Skeletal muscle satellite cell (primary cell): Measurements from ENCODE around the gene TRIM72. TPM values are rescaled to one million over a fixed set of nuclear protein-coding genes. Genes with fewer than 3 reads are reported as not detected.
"Not testable (repeated sequence)": the region's sequence is repeated elsewhere in the genome, so short reads cannot be mapped to it uniquely, and the experiment has no call there.

Experiments used
- H3K27me3 ChIP-seq: 2 replicates; pipeline ENCODE4 v1.7.0; 2013; ENCODE audit warnings: low read length; ENCODE audit not compliant: control insufficient read depth, insufficient read depth
- H3K36me3 ChIP-seq: 2 replicates; pipeline ENCODE4 v1.7.0; 2013; ENCODE audit warnings: mild to moderate bottlenecking, control low read depth, low read length; ENCODE audit not compliant: insufficient read depth
- H3K4me1 ChIP-seq: 2 replicates; pipeline ENCODE4 v1.7.0; 2013; ENCODE audit warnings: low read length; ENCODE audit not compliant: control insufficient read depth, insufficient read depth
- H3K4me2 ChIP-seq: 2 replicates; pipeline ENCODE4 v1.7.0; 2013; ENCODE audit warnings: mild to moderate bottlenecking, low read length
- H3K4me3 ChIP-seq: 2 replicates; pipeline ENCODE4 v1.7.0; 2013; ENCODE audit warnings: low read length
- H3K9ac ChIP-seq: 2 replicates; pipeline ENCODE4 v1.7.0; 2013; ENCODE audit warnings: mild to moderate bottlenecking, low read depth, low read length, moderate library complexity
- H3K9me3 ChIP-seq: replicated peaks from 2 replicates; pipeline ENCODE4 v1.7.0; 2013; ENCODE audit warnings: mild to moderate bottlenecking, control low read depth, low read length
- small RNA-seq: library from RNA; depleted of rRNA; stranded (forward); fragments of <200 nt; gene quantifications from one replicate; pipeline ENCODE3, GENCODE V24; 2012

TRIM72 gene

GRCh38 chr16:31278853-31279252 lies 64.9 kb downstream of the TRIM72 start:
- H3K9ac ChIP-seq, H3K27me3 ChIP-seq, H3K4me3 ChIP-seq, H3K4me2 ChIP-seq, H3K36me3 ChIP-seq, H3K9me3 ChIP-seq, H3K4me1 ChIP-seq: not testable (repeated sequence)

Small RNA genes lying within 50 kb of the gene (small RNA-seq; reads per million reads assigned to genes)
- gene AC009088.4 (not detected), gene NDUFA3P6 (not detected)
